HAP-1 (cell line): ENCODE data around the gene KRT16.
"Not testable (repeated sequence)": the region's sequence is repeated elsewhere in the genome, so short reads cannot be mapped to it uniquely, and the experiment has no call there.

Experiments
- DNase-seq, 2 experiments: peaks; one replicate each; pipeline ENCODE4 v3.0.0-alpha.2; 2016 to 2020; ENCODE audit warnings: low spot score in 2 of 2
- H3K27me3 ChIP-seq: fragments of 250-450 bp; sonication (Bioruptor Pico); 2 replicates; pipeline ENCODE4 v1.5.1; 2020; ENCODE audit warnings: low read depth, mild to moderate bottlenecking, moderate library complexity
- H3K36me3 ChIP-seq: fragments of 250-450 bp; sonication (Bioruptor Pico); replicated peaks from 2 replicates; pipeline ENCODE4 v1.5.1; 2020; ENCODE audit warnings: mild to moderate bottlenecking
- H3K4me1 ChIP-seq: fragments of 250-450 bp; sonication (Bioruptor Pico); 2 replicates; pipeline ENCODE4 v1.5.1; 2020; ENCODE audit warnings: mild to moderate bottlenecking
- H3K4me3 ChIP-seq: fragments of 250-450 bp; sonication (Bioruptor Pico); 2 replicates; pipeline ENCODE4 v1.5.1; 2020; ENCODE audit warnings: mild to moderate bottlenecking, moderate library complexity
- H3K9me3 ChIP-seq: fragments of 250-450 bp; sonication (Bioruptor Pico); 2 replicates; pipeline ENCODE4 v1.5.1; 2020; ENCODE audit warnings: mild to moderate bottlenecking, moderate library complexity
- in situ Hi-C: fragments of 300-500 bp; cut with MboI; formaldehyde crosslinking; loops from 3 replicates; pipeline ENCODE4 v1.14.3; 2020; ENCODE audit warnings: low sequenced_read_pairs, inconsistent platforms, mixed read lengths

Gene KRT16

GRCh38 chr17:41627316-41628072, 14.9 kb upstream of the KRT16 start:
- in situ Hi-C loops: no loop called here
- DNase-seq: no peak
- H3K9me3 ChIP-seq: no peaks in the 10 kb centered on the region

DNA sequence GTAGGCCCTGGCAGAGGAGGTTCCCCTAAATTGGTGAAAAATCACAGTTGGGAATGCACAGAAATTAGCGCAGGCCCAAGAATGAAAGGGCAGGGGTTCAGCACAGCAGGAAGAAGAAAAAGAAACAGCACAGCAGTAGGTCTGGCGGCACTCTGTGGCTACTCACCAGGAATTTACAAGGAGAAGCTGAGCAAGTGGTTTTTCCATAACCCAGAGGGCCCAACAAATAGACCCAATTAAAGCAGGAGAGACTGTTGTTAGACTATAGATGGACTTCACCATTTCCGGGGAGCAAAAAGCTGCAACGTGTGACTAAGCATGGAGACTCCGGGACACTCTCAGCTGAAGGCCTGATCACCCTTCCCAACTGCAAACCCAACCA, 14.3 kb upstream of the KRT16 start:
- H3K36me3 ChIP-seq, H3K4me1 ChIP-seq, H3K27me3 ChIP-seq, DNase-seq, H3K9me3 ChIP-seq, in situ Hi-C loops, H3K4me3 ChIP-seq: not testable (repeated sequence)

More at GRCh38 chr17:41627316-41628072, 14.9 kb upstream of the KRT16 start:
- Histone ChIP-seq H3K36me3 (no peaks in the 10 kb centered on the region), H3K4me1 (no peaks in the 10 kb centered on the region), H3K27me3 (no peaks in the 10 kb centered on the region), H3K4me3 (no peak overlapping the region)

- H3K36me3 ChIP-seq, H3K4me1 ChIP-seq, in situ Hi-C loops, H3K27me3 ChIP-seq, H3K4me3 ChIP-seq, H3K9me3 ChIP-seq, DNase-seq: not testable (repeated sequence)
These were observed 13.7 kb upstream of the KRT16 start for GRCh38 chr17:41626028-41626913.

- no peak for DNase-seq
- in situ Hi-C loops: no loop called here
- no peak overlapping the region for H3K4me3 ChIP-seq
- H3K36me3 ChIP-seq: no peaks in the 10 kb centered on the region
- H3K27me3 ChIP-seq: no peaks in the 10 kb centered on the region
- no peaks in the 10 kb centered on the region for H3K4me1 ChIP-seq
- no peaks in the 10 kb centered on the region for H3K9me3 ChIP-seq
These were observed 13.0 kb upstream of the KRT16 start for GRCh38 chr17:41625602-41626001.

DNA sequence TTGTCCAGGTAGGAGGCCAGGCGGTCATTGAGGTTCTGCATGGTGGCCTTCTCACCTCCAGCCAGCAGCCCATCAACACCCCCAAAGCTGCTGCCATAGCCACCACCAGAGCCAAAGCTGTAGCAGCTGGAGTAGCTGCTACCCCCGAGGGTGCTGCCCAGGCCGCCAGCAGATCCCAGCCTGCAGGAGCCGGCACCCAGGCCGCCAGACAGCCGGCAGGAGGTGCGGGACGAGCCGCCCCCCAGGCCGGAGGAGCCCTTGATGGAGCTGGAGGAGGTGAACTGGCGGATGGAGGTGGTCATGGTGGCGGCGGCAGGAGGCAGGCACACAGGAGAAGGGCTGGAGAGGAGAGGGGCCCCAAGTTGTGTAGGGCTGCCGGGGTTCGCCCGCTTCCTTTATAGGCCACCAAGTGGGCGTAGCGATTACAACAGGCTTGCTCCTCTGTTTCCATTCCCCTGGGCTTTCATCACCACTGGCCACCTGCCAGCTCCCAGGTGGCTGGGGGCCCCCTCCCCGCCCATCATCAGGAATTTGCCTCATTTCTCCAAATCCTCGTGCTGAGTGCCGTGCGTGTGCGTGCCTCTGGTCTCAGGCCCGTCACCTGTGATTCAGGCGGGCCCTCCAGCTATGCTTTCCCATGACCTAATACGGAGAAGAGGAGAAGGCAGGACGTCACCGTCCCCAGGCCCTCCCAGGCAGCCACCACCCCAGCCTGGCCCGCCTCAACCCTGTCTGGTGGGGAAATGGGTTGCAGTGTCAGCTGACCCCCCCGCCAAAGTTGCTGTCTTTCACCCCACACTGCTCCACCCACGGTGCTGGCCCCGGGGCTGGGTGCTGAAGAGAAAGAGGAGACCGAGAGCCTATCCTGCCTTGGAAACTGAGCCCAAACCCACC, 11.9 kb upstream of the KRT16 start, which contains the start of gene KRT17:
KRT17 (minus strand) TSS at position 368 of the 894 bp plus-strand sequence; CDS start at position 302, 66 bp downstream.
- no peaks in the 10 kb centered on the region for H3K4me1 ChIP-seq
- no peak for DNase-seq
- no peaks in the 10 kb centered on the region for H3K36me3 ChIP-seq
- H3K27me3 ChIP-seq: no peaks in the 10 kb centered on the region
- no peak within 1 kb of the TSS for H3K4me3 ChIP-seq
- in situ Hi-C loops: no loop called here
- no peaks in the 10 kb centered on the region for H3K9me3 ChIP-seq

DNA sequence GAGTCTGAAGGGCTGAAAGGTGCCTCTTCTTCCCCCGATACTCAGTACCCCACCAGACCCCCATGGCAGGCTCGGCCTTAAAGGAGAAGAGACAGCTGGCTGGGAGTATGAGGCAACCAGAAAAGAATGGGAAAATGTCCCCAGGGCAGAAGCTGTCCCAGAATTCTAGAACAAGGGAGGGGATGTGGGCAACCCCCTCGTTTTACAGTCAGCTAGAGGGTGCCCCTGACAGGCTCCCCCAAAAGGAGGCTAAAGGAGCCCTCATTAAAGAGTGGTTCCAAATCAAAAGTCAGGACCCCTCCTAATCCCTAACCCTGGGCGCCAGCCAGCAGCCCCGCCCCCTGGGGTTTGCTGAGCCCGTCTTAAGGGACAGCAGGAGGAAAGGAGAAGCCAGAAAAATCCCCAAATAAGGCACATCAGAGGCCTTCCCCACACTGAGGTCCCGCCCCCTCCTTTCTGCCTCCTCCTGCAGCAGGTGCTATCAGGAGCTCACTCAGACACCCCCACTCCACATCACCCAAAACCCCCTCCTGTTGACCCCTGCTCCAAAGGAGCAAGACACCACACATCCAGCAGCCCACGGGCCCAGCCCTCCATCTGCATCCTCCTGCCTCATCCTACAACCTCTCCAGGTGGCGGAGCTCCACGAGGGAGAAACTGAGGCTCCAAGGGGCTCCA, 10.8 kb upstream of the KRT16 start:
- H3K36me3 ChIP-seq, H3K27me3 ChIP-seq, DNase-seq, in situ Hi-C loops, H3K4me3 ChIP-seq, H3K9me3 ChIP-seq, H3K4me1 ChIP-seq: not testable (repeated sequence)

DNA sequence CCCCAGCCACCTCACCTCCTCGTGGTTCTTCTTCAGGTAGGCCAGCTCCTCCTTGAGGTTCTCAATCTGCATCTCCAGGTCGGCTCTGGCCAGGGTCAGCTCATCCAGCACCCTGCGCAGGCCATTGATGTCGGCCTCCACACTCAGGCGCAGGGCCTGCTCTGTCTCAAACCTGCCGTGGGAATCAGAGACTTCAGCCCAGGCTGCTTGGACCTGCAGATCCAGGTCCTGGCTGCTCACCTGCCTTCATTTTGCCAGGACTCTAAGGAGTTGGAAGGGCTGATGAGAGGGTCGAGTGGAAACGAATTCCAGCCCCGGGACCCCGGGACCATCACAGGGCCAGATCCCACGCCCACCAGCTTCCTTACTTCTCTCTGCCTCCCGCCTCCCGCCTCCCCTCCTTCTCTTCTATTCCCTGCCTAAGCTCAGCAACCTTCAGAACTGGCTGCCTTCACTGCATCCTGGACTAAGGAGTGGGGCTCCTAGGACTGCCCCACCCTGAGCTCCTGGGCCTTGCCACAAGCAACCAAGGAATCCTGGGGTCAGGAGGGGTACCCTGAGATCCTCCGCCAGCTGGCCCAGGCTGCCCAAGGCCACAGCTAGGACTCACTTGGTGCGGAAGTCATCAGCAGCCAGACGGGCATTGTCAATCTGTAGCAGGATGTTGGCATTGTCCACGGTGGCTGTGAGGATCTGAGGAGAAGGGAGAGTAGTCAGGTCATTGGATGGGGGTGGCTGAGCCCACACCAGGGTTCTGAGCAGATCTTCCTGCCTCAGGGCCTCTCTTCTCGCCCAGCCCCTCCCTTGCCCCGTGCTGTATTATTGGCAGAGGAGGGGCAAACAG, 10.0 kb upstream of the KRT16 start:
- H3K36me3 ChIP-seq, in situ Hi-C loops, H3K9me3 ChIP-seq, H3K27me3 ChIP-seq, H3K4me3 ChIP-seq, DNase-seq, H3K4me1 ChIP-seq: not testable (repeated sequence)

GRCh38 chr17:41621916-41622315, 9.3 kb upstream of the KRT16 start:
- Histone ChIP-seq H3K36me3 (no peaks in the 10 kb centered on the region), H3K4me3 (no peak overlapping the region), H3K27me3 (no peaks in the 10 kb centered on the region), H3K4me1 (no peaks in the 10 kb centered on the region), H3K9me3 (no peaks in the 10 kb centered on the region)
- in situ Hi-C loops: no loop called here
- DNase-seq: no peak

GRCh38 chr17:41621435-41621817, 8.9 kb upstream of the KRT16 start:
- H3K27me3 ChIP-seq, H3K36me3 ChIP-seq, in situ Hi-C loops, DNase-seq, H3K4me1 ChIP-seq, H3K9me3 ChIP-seq, H3K4me3 ChIP-seq: not testable (repeated sequence)

DNA sequence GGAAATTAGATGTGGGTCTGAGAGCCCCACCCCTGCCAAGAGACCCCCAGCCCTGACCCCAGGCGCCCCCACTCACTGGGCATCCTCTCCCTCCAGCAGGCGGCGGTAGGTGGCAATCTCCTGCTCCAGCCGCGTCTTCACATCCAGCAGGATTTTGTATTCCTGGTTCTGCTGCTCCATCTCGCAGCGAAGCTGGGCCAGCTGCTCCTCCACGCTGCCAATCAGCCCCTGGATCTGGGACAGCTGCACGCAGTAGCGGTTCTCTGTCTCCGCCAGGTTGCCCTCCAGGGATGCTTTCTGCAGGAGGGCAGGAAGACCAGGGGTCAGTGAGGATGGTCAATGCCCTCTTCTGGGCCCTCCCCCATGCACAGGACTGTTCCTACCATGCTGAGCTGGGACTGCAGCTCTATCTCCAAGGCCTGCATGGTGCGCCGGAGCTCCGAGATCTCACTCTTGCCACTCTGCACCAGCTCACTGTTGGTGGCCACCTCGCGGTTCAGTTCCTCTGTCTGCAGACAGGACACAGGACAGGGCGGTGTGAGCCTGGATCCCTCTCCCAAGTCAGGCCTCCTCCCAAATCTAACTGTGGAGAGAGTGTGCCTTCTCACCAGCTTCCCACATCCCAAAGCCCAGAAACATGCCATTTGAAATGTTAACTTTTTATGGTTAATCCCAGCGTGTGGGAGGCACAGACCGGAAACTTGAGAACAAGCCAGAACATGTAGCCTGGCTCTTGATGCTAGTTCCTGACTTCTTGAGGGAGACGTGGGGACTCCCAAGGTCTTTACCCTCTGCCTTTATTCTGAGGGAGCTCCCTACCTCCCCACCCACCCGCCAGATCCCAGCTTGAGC, 8.2 kb upstream of the KRT16 start:
- no peak overlapping the region for H3K4me3 ChIP-seq
- H3K4me1 ChIP-seq: no peaks in the 10 kb centered on the region
- H3K9me3 ChIP-seq: no peaks in the 10 kb centered on the region
- H3K27me3 ChIP-seq: no peaks in the 10 kb centered on the region
- H3K36me3 ChIP-seq: no peaks in the 10 kb centered on the region
- DNase-seq: no peak
- in situ Hi-C loops: no loop called here

DNA sequence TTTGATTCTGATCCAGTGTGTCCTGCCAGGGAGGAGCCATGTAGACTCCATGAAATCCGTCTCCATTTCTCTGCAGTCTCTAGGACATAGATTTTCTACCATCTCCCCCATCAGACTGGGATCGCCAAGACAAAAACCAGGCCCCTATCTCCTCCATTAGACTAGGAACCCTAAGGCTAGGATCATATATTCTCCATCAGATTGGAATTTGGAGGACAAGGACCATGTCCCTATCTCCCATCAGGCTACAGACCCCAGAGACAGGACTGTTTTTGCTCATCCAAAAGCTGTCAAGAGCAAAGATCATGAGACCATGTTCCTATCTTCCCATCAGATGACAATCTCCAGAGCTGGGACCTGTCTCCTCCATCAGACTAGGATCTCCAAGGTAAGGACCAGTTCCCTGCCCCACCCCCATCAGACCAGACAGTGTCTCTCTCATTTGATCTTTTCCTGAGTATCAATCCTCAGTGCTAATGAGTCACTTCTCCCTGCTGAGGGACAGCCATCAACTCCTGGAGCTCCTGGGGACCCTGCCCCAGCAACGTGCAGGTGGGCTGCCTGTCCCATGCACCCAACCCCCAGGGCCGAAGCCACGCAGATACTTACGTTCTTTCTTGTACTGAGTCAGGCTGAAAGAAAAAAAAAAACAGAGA, 7.5 kb upstream of the KRT16 start:
- H3K4me3 ChIP-seq, H3K27me3 ChIP-seq, in situ Hi-C loops, DNase-seq, H3K9me3 ChIP-seq, H3K4me1 ChIP-seq, H3K36me3 ChIP-seq: not testable (repeated sequence)
